SK-N-SH (cell line): ENCODE measurements around the gene TPCN2.

Experiments used
- CHD2 ChIP-seq: fragments of 150-350 bp; IDR thresholded peaks from 2 replicates; pipeline ENCODE4 v1.6.1; 2018; ENCODE audit warnings: low read length; ENCODE audit not compliant: partially characterized antibody
- CTCF ChIP-seq: fragments of 200-600 bp; sonication (generic); IDR thresholded peaks from 2 replicates; pipeline ENCODE4 v1.6.1; 2017; ENCODE audit warnings: antibody characterized with exemption, mild to moderate bottlenecking, moderate library complexity
- EP300 ChIP-seq, 2 experiments: IDR thresholded peaks; 2 replicates each; pipeline versions ENCODE4 v1.4.0 to v1.6.1; 2012; ENCODE audit warnings: borderline replicate concordance in 1 of 2, low read depth in 1 of 2, low read length in 1 of 2
- NFIC ChIP-seq: IDR thresholded peaks from 2 replicates; pipeline ENCODE4 v1.4.0; 2012; ENCODE audit warnings: borderline replicate concordance
- RAD21 ChIP-seq: IDR thresholded peaks from 2 replicates; pipeline ENCODE4 v1.6.1; 2012; ENCODE audit warnings: mild to moderate bottlenecking, low read length
- RCOR1 ChIP-seq: fragments of 150-350 bp; IDR thresholded peaks from 2 replicates; pipeline ENCODE4 v1.6.1; 2017; ENCODE audit warnings: antibody characterized with exemption, low read length
- SMC3 ChIP-seq: IDR thresholded peaks from 2 replicates; pipeline ENCODE4 v1.6.1; 2012; ENCODE audit warnings: low read depth, low read length, improper control_type of control experiment
- YY1 ChIP-seq: IDR thresholded peaks from 2 replicates; pipeline ENCODE4 v1.4.0; 2012; ENCODE audit warnings: low read depth, mild to moderate bottlenecking

- TF ChIP-seq SMC3, result no peak
- TF ChIP-seq YY1, result no peak
- no peak for TF ChIP-seq RCOR1
- no peak for TF ChIP-seq NFIC
- no peak for TF ChIP-seq EP300 (IDR thresholded peaks at IDR 0.05; ENCODE audit: borderline replicate concordance in 1 of 2, low read depth in 1 of 2, low read length in 1 of 2)
- TF ChIP-seq RAD21, result no peak
- no peak for TF ChIP-seq CTCF
- TF ChIP-seq CHD2, result no peak
These were observed 14.4 kb upstream of the TPCN2 start for GRCh38 chr11:69034123-69034867.
